ENCODE measurements around the gene CRELD1.
"Not testable (repeated sequence)": the region's sequence is repeated elsewhere in the genome, so short reads cannot be mapped to it uniquely, and the experiment has no call there.

The CRELD1 gene, protein sequence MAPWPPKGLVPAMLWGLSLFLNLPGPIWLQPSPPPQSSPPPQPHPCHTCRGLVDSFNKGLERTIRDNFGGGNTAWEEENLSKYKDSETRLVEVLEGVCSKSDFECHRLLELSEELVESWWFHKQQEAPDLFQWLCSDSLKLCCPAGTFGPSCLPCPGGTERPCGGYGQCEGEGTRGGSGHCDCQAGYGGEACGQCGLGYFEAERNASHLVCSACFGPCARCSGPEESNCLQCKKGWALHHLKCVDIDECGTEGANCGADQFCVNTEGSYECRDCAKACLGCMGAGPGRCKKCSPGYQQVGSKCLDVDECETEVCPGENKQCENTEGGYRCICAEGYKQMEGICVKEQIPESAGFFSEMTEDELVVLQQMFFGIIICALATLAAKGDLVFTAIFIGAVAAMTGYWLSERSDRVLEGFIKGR

DNA sequence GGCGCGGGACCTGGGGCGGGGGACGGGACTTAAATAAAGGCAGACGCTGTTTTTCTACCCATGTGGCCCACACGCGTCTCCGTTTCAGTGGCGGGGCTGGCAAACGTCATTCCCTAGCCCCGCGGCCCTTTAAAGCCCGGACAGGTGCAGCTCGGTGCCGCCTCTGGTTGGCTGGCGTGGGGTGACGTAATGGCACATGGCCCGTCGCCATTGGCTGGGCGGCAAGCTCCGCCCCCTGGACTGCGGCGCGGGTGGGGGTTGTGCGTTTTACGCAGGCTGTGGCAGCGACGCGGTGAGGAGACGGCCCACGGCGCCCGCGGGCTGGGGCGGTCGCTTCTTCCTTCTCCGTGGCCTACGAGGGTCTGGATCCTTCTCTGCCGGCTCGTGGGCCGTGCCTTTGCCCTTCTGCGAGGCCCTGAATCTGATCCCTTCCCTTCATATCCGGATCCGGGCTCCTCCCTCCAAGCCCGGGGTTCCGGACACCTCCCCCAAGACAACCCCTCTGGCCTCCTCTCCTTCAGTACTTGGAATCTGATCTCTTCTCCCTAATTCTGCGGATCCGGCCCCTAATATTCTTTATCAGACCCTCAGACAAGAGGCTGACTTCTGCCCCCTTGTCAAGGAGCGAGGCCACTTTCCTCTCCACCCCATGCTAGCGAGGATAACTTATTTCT, at the start of gene CRELD1:
Gene CRELD1, plus strand, starts transcription at position 274 of the 674 bp plus-strand sequence. CDS start 605 bp downstream, outside the sequence.
- peak; percentile 92 for DNase-seq (ENCODE audit: low spot score)

DNA sequence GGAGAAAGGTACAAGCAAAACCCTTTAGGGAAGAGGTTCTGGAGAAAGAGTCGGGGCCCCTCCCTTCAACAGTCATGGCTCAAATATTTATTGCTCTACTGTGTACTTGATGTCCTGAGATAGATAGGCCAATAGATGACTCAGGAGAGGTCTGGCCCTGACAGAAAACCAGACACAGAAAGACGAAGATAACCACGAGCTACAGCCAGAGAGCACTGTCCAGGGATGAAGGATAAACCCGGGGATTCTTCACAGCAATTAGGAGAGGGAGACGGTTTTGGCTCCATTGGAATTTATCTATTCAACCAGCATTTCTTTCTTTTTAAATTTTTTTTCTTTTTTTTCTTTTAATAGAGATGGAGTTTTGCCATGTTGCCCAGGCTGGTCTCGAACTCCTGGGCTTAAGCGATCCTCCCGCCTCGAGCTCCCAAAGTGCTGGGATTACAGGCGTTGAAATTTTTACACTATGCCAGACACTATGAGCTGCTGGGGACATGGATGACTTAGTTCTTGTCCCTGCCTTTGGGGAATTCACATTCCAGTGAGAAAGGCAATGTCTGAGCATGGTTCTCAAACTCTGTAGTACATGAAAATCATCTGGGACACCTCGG, 49.0 kb upstream of the CRELD1 start:
- peak; percentile 91 for DNase-seq (ENCODE audit: low spot score)

DNA sequence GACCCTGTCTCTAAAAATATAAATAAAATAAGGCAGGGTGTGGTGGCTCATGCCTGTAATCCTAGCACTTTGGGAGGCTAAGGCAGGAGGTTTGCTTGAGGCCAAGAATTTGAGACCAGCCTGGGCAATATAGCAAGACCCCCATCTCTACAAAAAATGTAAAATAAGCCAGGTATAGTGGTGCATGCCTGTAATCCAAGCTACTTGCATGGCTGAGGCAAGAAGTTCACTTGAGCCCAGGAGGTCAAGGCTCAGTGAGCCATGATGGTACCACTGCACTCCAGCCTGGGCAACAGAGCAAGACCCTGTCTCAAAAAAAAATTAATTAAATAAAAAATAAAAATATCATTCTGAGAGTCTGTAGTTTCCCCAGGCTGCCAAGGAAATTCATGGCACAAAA, 47.3 kb upstream of the CRELD1 start:
- DNase-seq (ENCODE audit: low spot score): no peak

DNA sequence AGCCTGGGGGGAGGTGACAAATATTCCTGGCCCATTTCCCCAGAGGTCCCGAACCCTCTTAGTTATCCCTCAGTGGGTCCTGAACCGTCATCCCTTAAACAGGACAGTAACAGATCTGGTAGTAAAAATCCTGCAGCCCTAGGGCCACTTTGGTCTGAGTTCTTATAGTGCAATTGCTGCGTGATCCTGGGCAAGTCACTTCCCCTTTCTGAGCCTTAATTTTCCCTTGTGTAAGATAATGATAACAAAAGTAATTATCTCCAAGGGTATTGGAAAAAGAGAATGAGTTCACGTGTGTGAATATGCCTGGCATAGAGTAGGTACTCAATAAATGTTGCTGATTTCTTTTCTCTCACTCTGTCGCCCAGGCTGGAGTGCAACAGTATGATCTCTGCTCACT, 46.2 kb upstream of the CRELD1 start:
- DNase-seq (ENCODE audit: low spot score): no peak

DNA sequence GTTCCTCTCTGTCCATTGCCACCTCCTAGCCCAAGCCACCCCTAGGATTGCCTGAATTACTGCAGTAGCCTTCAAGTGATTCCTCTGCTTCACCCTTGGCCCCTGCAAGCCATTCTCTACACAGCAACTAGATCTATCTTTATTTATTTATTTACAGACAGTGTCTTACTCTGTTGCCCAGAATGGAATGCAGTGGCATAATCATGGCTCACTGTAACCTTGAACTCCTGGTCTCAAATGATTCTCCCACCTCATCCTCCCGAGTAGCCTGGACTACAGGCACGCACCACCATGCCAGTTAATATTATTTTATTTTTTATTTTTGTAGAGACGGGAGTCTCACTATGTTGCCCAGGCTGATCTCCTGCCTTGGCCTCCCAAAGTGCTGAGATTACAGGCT, 45.1 kb upstream of the CRELD1 start:
- DNase-seq (ENCODE audit: low spot score): no peak

DNA sequence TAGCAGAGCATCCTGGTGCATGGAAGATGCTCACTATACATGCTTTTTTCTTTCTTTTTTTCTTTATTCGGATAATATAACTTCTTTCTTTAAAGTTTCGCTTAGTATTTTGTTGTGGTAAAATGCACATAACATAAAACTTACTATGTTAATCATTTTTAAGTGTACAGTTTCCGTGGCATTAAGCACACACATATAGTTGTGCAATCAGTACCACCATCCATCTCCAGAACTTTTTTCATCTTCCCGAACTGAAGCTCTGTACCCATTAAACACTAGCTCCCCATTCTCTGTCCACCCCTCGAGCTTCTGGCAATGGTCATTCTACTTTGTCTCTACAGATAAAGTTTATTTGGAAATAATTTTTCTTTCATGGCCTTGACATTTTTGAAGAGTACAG, 44.2 kb upstream of the CRELD1 start:
- no peak for DNase-seq (ENCODE audit: low spot score)

DNA sequence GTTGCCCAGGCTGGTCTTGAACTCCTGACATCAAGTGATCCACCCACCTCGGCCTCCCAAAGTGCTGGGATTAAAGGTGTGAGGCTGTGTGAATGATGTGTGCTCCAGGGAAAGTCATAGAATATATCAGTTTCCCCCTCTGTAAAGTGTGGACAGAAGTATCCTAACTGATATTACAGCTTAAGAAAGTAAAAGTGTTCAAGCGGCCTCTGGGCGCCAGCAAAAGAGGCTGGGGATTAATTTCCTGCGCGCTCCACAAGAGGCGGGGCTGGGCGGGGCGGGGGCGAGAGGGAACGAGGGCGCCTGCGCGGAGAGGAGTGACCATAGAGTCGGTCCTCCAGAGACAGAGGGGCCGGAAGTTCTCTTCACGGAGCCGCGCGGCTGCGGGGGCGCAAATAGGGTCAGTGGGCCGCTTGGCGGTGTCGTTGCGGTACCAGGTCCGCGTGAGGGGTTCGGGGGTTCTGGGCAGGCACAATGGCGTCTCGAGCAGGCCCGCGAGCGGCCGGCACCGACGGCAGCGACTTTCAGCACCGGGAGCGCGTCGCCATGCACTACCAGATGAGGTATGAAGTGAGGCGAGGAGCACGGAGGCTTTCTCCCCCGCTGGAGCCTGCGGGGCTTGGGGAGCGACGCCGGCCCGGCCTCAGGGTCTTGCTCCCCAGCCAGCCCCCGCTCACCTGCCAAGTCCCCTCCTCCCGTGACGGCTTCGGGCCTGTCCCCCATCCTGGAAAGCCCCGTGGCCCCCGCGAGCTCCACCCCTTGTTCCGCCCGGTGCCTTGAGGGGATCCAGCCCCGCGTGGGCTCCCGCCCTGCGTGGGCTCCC, 43.2 kb upstream of the CRELD1 start, which contains the start of gene JAGN1:
Gene JAGN1, plus strand, starts transcription at position 362 of the 823 bp plus-strand sequence. Its CDS starts 113 bp downstream, at position 475.
- peak; percentile 90 for DNase-seq (ENCODE audit: low spot score)

DNA sequence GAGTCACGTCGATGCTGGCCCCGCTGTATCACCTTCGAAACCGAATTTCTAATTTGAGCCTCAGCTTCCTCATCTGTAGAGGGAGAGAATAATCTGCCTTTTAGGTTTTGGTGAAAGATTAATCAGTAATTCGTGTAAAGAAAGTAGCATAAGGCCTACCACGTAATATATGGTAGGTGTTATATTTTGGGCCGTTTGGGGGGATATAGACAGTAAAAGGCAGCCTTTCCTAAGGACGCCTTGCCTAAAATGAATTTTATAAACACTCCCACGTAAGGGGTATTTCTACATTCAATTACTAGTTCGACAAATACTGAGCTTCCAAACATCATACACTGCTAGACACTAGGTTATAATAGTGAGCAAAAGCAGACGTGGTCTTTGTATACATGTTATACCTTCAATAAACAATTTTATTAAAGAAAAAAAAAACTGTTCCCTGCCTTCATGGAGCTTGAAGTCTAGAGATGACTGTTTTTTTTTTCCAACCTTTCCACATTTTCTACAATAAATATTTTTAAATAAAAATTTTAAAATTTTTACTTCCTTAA, 42.5 kb upstream of the CRELD1 start:
- no peak for DNase-seq (ENCODE audit: low spot score)

DNA sequence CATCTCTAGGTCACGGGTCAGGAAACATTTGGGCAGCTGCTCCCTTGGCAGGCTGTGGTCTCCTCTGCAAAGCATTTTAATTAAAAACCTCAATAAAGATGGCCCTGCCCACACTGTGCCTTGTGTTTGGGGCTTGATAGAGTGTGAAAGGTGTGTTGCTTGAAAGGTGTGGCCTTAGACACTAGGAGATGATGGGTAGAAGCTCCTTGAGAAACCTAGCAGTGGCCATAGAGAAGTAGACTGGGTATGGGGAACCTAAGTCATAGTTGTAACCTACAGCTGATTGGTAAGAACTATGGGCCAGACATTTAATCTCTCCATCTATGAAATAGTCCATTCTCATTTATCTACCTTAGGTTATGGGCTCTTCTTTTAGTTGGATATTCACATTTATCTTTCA, 39.9 kb upstream of the CRELD1 start:
- DNase-seq (ENCODE audit: low spot score): no peak

DNA sequence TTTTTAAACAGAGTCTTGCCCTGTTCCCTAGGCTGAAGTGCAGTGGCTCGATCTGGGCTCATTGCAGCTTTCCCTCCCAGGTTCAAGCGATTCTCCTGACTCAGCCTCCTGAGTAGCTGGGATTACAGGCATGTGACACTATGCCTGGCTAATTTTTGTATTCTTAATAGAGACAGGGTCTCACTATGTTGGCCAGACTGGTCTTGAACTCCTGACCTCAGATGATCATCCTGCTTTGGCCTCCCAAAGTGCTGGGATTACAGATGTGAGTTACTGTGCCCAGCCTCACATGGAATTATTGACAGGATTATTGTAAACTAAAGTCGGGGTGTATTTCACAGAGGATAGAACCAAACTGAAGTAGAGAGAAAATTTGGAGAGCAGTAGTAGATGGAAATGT, 37.9 kb upstream of the CRELD1 start:
- not testable (repeated sequence) for DNase-seq (ENCODE audit: low spot score)

DNA sequence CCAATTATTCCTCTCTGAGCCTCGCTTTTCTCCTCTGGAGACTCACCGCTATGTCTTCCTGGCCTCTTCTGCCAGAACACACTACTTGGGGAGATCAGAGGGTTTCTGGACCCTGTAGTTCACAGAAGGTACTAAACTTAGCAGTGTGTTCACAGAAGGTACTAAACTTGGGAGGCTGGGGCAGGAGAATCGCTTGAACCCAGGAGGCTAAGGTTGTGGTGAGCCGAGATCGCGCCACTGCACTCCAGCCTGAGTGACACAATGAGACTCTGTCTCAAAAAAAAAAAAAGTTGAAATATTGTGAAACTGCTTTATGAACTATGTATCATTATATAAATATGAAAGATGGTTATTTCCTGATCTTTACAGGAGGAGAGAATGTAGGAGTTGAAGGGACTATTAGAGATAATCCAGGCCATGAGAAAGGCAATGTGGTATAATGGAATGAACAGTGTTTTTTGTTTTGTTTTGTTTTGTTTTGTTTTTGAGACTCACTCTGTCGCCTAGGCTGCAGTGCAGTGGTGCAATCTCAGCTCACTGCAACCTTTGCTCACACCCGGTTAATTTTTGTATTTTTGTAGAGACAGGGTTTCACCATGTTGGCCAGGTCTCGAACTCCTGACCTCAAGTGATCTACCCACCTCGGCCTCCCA, 36.8 kb upstream of the CRELD1 start:
- DNase-seq (ENCODE audit: low spot score): not testable (repeated sequence)

DNA sequence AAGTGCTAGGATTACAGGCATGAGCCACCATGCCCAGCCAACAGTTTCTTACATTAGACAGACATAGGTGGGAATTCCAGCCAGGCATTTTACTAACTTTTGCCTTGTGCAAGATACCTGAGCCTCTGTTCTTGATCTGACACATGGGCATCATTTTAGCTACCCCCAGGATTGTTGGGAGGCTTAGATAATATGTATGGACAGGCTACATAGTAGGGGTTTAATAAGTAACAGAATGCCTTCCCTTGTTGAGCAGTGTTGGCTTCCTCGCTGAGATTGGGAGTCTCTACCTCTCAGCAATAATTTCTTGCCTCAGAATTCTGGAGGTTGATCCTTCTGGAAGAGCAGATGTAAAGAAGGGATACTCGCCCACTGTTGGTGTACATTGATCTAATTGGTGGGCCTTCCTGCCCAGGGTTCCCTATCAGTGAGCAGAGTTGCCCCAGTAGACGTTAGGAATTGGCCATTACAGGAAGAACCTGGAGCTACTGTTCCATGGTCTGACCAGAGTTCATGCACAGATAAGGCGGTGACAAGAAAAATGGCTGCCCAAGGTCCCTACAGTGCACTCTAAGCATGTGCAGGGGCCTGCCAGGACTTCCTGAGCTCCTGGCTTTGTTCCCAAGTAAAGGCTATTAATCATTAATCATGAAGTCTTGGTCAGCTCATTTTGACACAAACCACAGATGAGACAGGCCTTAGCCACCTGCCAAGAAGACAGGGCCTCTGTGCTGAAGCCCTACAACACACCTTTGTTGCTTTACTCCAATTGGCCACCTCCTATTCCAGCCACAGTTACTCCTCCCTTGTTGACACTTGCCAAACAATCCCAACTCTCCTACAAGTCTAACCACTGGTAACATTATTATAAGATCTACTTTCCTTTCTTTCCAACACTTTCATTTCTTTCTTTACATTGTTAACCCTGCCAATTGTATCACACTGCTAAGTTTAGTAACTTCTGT, 35.9 kb upstream of the CRELD1 start:
- no peak for DNase-seq (ENCODE audit: low spot score)

DNA sequence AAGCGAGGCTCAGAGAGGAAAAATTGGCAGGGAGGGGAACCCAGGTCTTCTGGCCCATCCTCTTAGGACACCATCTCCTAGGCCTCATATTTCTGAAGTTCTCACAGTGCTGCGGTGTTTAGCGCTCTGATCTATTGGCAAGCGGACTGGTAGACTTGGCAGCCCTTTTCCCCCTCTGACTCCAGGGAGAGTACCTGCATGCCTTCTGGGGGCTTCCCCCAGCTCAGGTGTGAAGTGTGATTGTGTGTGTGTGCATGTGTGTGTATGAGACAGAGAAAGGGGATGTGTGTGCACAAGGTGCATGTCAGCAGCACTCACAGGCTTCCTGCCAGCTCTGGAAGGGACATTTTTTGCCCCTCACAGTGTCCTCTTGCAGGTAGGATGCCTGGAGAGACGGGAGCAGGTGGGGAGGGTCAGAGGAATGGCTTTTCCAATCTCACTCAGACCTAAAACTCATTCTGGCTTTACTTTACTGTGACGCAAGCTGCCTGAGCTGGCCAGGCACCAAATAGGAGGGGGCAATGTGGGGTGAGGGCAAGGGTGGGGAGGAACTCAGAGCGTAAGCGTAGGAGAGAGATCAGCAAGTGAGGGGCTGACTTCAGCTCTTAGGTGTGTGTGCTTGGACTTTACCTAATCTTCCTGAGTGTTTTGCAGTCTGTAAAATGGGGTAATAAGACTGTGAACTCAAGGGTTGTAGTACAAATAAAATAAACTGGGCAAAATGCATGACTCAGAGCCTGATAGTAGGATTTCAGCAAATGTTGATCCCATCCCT, 35.0 kb upstream of the CRELD1 start:
- no peak for DNase-seq (ENCODE audit: low spot score)

DNA sequence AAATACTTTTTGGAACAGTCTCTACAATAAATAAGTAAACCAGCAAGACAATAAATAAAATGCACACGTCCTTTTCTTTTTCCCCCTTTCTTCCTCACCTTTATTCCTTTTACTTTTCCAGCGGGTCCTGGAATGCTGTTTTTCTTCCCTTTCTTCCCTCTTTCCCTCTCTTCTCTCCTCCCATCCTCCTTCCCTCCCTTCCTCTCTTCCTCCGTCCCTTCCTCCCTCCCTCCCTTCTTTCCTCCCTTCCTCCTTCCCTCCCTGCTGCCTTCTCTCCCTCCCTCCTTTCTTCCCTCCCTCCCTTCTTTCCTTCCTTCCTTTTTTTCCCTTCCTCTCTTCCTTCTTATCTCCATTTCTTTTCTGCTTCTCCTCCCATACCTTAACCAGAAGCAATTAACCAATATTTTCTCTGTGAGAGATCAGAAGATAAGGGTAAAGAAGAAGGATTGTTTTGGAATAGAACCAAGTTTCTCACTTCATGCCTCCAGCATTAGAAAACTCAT, 34.3 kb upstream of the CRELD1 start:
- no peak for DNase-seq (ENCODE audit: low spot score)

DNA sequence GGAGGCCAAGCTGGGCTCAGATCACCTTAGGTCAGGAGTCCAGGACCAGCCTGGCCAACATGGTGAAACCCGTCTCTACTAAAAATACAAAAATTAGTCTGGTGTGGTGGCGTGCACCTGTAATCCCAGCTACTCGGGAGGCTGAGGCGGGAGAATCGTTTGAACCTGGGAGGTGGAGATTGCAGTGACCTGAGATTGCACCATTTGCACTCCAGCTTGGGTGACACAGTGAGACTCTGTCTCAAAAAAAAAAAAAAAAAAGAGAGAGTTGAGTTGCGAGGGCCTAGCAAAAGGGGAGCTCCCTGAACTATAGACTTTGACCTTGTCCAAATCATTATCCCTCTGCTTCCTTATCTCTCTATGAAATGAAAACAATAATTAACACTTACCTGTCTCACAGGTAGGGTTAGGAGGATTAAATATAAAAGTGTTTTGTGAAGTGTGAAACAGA, 32.6 kb upstream of the CRELD1 start:
- not testable (repeated sequence) for DNase-seq (ENCODE audit: low spot score)

DNA sequence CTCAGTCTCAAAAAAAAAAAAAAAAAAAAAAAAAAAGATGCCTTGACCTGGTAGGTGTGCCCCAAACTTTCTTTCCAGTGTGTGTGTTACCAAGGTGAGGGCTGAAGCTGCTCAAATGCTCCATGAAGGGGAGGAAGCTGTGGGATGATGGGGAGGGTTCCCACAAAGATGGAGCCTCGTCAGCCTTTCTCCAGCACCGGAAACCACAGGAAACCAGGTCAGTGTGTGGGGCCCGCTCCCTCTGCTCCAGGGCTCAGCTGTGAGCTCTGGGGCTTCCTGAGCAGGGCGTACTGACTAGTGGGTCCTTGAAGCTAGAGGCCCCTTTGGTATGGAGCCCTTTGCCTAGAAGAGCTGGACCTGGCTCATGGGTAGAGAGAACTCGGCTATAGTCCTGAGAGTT, 31.7 kb upstream of the CRELD1 start:
- DNase-seq (ENCODE audit: low spot score): no peak

DNA sequence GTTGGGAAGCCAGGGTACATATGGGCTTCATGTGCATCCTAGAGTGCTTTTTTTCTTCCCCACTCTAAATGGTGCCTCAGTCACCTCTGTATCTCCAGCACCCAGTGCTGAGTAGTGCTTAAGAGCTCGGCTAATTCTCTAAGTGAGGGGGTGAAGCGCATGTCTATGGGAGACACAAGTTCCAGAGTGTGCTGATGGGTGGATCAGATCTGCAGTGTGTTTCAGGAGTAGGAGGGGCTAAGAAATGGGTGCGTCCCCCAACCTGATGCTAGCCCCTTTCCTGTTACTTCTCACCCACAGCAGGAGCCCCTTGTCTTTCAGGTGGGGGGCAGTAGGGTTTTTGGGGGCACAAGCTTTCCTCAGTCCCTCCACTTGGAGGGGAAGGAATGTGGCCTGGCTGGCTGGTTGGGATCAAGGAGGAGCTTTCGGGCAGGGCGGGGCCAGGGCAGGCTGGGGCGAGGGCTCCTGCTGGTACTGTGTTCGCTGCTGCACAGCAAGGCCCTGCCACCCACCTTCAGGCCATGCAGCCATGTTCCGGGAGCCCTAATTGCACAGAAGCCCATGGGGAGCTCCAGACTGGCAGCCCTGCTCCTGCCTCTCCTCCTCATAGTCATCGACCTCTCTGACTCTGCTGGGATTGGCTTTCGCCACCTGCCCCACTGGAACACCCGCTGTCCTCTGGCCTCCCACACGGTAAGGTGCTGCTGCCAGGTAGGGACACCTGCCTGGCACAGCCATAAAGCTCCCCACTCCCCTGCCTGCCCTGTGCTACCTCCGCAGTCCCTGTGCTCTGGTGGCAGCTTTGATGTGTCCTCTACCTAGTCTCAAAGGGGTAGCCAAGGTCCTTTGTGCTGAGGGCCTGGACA, 31.0 kb upstream of the CRELD1 start, which contains the start of gene IL17RE:
Gene IL17RE, plus strand, starts transcription at position 477 of the 866 bp plus-strand sequence. Its CDS starts 85 bp downstream, at position 562.
- DNase-seq (ENCODE audit: low spot score): peak; percentile 56

DNA sequence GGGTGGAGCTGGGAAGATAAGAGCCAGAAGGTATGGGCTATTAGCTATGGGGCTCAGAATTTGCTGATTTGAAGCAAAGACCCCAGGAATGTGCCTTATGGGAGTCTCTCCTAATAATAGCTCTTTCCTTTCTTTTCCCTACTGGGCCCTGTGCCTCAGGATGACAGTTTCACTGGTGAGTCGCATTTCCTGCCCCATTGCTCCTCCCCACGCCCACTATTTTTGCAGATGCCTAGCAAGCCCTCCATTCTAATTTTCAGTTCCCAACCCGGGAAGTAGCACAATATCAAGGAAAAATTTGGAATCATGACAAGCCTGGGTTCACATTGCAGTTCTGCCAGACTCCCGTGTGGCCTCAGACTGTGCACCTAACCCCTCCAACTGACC, 30.4 kb upstream of the CRELD1 start:
- peak; percentile 75 for DNase-seq (ENCODE audit: low spot score)
